AG04449 (cell line): ENCODE results near the gene PET100.
A peak's percentile ranks its signal among the peaks of the same experiment; 100 is the strongest.

Experiments used
- CTCF ChIA-PET: fragments of 350-600 bp; formaldehyde crosslinking; extraction: SDS; loops from one replicate; lab custom pipeline; 2021; ENCODE audit warnings: antibody characterized with exemption; lab: Yijun Ruan, JAX
- POLR2A ChIA-PET: fragments of 400-600, 350-600 bp; formaldehyde crosslinking; extraction: SDS; loops from one replicate; lab custom pipeline; 2020; ENCODE audit warnings: antibody characterized with exemption, inconsistent platforms; lab: Yijun Ruan, JAX
- DNase-seq: peaks from one replicate; pipeline ENCODE4 v3.0.0-alpha.2; 2010; ENCODE audit warnings: low read depth, low spot score
- H3K4me3 ChIP-seq: 2 replicates; pipeline ENCODE4 v1.5.1; 2011; ENCODE audit warnings: low read depth, mild to moderate bottlenecking, control low read depth, low read length
- TF ChIP-seq, protein P1 (sequence below): IDR thresholded peaks from one replicate; pipeline ENCODE4 v1.5.1; 2011; ENCODE audit warnings: mild to moderate bottlenecking, moderate library complexity, low read length, control low read depth, inconsistent platforms; ENCODE audit not compliant: insufficient read depth; ENCODE audit errors: missing control alignments

The PET100 gene

DNA sequence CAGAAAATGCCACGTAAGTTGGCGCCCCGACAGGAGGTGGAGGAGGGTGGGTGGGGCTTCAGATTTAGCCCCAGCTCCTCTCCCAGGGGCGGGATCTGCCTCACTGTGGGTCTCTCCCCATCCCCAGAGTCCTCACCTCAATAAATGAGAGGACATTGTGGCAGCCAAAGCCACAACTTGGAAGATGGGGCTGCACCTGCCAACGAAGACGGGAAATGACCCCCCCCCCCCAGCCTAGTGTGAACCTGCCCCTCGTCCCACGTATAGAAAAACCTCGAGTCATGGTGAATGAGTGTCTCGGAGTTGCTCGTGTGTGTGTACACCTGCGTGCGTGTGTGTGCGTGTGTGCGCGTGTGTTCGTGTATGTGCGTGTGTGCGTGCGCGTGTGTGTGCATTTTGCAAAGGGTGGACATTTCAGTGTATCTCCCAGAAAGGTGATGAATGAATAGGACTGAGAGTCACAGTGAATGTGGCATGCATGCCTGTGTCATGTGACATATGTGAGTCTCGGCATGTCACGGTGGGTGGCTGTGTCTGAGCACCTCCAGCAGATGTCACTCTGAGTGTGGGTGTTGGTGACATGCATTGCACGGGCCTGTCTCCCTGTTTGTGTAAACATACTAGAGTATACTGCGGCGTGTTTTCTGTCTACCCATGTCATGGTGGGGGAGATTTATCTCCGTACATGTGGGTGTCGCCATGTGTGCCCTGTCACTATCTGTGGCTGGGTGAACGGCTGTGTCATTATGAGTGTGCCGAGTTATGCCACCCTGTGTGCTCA lies 49.6 kb downstream of the PET100 start:
- CTCF ChIA-PET: interaction anchor here (1.2 to 2.4 kb wide), 3 partner anchors 13 to 325 kb away, joined by 4 to 15 read pairs (median 6); no protein-coding TSS in a partner anchor
- TF ChIP-seq, protein P1, sequence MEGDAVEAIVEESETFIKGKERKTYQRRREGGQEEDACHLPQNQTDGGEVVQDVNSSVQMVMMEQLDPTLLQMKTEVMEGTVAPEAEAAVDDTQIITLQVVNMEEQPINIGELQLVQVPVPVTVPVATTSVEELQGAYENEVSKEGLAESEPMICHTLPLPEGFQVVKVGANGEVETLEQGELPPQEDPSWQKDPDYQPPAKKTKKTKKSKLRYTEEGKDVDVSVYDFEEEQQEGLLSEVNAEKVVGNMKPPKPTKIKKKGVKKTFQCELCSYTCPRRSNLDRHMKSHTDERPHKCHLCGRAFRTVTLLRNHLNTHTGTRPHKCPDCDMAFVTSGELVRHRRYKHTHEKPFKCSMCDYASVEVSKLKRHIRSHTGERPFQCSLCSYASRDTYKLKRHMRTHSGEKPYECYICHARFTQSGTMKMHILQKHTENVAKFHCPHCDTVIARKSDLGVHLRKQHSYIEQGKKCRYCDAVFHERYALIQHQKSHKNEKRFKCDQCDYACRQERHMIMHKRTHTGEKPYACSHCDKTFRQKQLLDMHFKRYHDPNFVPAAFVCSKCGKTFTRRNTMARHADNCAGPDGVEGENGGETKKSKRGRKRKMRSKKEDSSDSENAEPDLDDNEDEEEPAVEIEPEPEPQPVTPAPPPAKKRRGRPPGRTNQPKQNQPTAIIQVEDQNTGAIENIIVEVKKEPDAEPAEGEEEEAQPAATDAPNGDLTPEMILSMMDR: no peak
- H3K4me3 ChIP-seq: no peak overlapping the region
- no peak for DNase-seq
- POLR2A ChIA-PET: no interaction called here

DNA sequence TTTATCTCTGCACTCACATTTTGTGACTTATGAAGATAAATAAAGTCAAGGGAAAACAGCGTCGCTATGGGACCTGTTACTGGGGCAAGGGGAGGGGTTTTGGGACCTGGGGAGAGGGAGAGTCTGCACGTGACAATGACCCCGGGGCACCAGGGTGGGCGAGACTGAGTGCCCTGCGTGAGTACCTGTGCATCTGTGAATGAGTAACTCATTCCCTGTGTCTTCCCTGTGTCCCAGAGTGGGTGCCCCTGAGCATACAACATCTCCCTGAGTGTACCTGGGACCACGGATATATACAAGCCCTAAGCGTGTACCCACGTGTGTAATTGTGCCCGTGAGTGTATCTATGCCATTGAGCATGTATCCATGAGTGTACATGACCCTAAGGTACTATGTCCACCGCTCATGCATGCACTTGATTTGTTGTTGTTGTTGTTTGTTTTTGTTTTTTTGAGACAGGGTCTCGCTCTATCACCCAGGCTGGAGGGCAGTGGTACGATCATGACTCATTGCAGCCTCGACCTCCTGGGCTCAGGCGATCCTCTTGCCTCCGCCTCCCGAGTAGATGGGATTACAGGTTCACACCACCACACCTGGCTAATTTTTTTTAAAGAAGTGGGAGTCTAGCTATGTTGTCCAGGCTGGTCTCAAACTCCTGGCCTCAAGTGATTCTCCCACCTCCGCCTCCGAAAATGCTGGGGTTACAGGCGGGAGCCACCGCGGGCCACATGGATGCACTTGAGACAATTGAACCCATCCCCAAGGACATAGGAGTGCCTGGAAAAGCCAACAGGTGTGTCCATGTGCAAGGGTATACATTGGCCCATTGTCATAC lies 50.4 kb downstream of the PET100 start:
- POLR2A ChIA-PET: no interaction called here
- no peak for DNase-seq
- peak overlapping the region; percentile 52 for H3K4me3 ChIP-seq
- TF ChIP-seq, protein P1: no peak
- CTCF ChIA-PET: interaction anchor here (0.6 to 3.0 kb wide), 34 partner anchors 10 to 580 kb away, joined by 3 to 59 read pairs (median 4); partner anchors contain the start of genes FCER2, PCP2 and RETN

DNA sequence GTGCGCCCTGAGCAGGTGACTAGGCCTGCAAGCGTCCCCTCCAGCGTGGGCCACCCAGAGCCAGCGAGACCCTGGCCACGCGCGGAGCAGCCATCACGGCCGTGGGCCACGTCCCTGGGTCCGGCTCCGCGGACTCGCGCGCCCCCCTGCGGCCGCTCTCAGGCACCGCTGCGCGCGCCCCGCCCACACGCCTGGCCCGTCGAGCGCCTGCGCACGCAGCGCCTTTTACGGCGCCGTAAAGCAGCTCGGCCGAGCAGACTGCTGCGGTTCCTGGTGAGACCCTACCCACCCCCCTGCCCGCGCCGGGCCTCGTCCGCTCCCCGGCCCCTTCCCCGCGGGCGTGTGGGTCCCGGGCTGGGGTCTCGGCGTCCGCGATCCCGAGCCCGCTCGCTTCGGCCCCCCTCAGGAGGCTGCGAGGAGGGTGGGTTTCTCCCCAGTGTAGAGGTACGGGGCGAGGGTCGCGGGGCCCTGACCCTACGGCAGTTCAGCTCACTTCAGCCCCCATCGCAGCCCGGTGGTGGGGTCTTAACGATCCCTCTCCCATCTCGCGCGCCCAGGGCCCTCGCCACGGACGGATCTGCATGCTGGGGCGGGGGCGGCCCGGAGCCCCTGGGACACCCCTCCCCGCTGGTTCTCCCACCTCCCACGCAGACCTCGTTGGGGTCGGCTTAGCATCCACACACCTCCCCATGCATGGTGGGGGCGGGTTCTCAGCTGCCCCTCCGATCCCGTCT lies 51.2 kb downstream of the PET100 start, which contains the start of gene TRAPPC5:
Gene TRAPPC5, plus strand, starts transcription at position 228 of the 734 bp plus-strand sequence. CDS start 1,421 bp downstream, outside the sequence.
- H3K4me3 ChIP-seq: peak within 1 kb of the TSS; percentile 95
- POLR2A ChIA-PET: no interaction called here
- CTCF ChIA-PET: interaction anchor here (0.6 to 3.0 kb wide), 75 partner anchors 9 to 612 kb away, joined by 3 to 59 read pairs (median 4); partner anchors contain the start of genes CAMSAP3, CD209, FCER2 and PCP2
- DNase-seq: no peak
- TF ChIP-seq, protein P1: peak; percentile 67
